ENCODE data around the gene SV2C. TPM values are rescaled to one million over a fixed set of nuclear protein-coding genes. Genes with fewer than 3 reads are reported as not detected.

Gene SV2C
- total RNA-seq, 1 experiment from 2014 or later = not detected

GRCh38 chr5:76065258-76065657, 17.9 kb upstream of the SV2C start:
- TF ChIP-seq CTCF (IDR thresholded peaks at IDR 0.05; ENCODE audit: unreplicated experiment) = no peak

GRCh38 chr5:76069061-76069735, 14.0 kb upstream of the SV2C start:
- Mint-ChIP-seq H3K4me1 (ENCODE audit: insufficient read depth, unreplicated experiment) (no peaks in the 10 kb centered on the region), H3K27me3 (ENCODE audit: insufficient read depth, unreplicated experiment) (peaks cover 31% of the 10 kb centered on the region), H3K36me3 (ENCODE audit: insufficient read depth, unreplicated experiment) (no peaks in the 10 kb centered on the region), H3K27ac (ENCODE audit: low read depth, unreplicated experiment) (no peak overlapping the region), H3K4me3 (ENCODE audit: unreplicated experiment) (no peak overlapping the region), H3K9me3 (ENCODE audit: unreplicated experiment) (no peaks in the 10 kb centered on the region)
- ChIA-PET POLR2A (no interaction called here), CTCF (no interaction called here)
- no peak for TF ChIP-seq CTCF (IDR thresholded peaks at IDR 0.05; ENCODE audit: unreplicated experiment)
- DNase-seq (ENCODE audit: unreplicated experiment) = no peak
- intact Hi-C loops (cut with micrococcal nuclease) = no loop called here
- no TSS peak for BruUV-seq (replicated peaks)

More at GRCh38 chr5:76065258-76065657, 17.9 kb upstream of the SV2C start:
- intact Hi-C loops (cut with micrococcal nuclease) = no loop called here
- Mint-ChIP-seq H3K27me3 (ENCODE audit: insufficient read depth, unreplicated experiment) (peaks cover 7% of the 10 kb centered on the region), H3K4me3 (ENCODE audit: unreplicated experiment) (no peak overlapping the region), H3K36me3 (ENCODE audit: insufficient read depth, unreplicated experiment) (no peaks in the 10 kb centered on the region), H3K9me3 (ENCODE audit: unreplicated experiment) (no peaks in the 10 kb centered on the region), H3K4me1 (ENCODE audit: insufficient read depth, unreplicated experiment) (no peaks in the 10 kb centered on the region), H3K27ac (ENCODE audit: low read depth, unreplicated experiment) (no peak overlapping the region)
- CTCF ChIA-PET = no interaction called here
- BruUV-seq (replicated peaks) = no TSS peak
- no peak for DNase-seq (ENCODE audit: unreplicated experiment)
- POLR2A ChIA-PET = no interaction called here

GRCh38 chr5:76074487-76075065, 8.6 kb upstream of the SV2C start:
- ChIA-PET CTCF (interaction anchor here (0.7 to 1.0 kb wide), 2 partner anchors 12 to 248 kb away, joined by 3 to 4 read pairs; no protein-coding TSS in a partner anchor), POLR2A (no interaction called here)
- H3K4me3 Mint-ChIP-seq (ENCODE audit: unreplicated experiment) = no peak overlapping the region
- no peaks in the 10 kb centered on the region for H3K36me3 Mint-ChIP-seq (ENCODE audit: insufficient read depth, unreplicated experiment)
- DNase-seq (ENCODE audit: unreplicated experiment) = peak; percentile 31
- peaks cover 71% of the 10 kb centered on the region for H3K27me3 Mint-ChIP-seq (ENCODE audit: insufficient read depth, unreplicated experiment)
- no peak overlapping the region for H3K27ac Mint-ChIP-seq (ENCODE audit: low read depth, unreplicated experiment)
- intact Hi-C loops (cut with micrococcal nuclease) = no loop called here
- H3K9me3 Mint-ChIP-seq (ENCODE audit: unreplicated experiment) = no peaks in the 10 kb centered on the region
- no peaks in the 10 kb centered on the region for H3K4me1 Mint-ChIP-seq (ENCODE audit: insufficient read depth, unreplicated experiment)
- BruUV-seq (replicated peaks) = no TSS peak
- TF ChIP-seq CTCF (IDR thresholded peaks at IDR 0.05; ENCODE audit: unreplicated experiment) = no peak

- no peak for TF ChIP-seq CTCF (IDR thresholded peaks at IDR 0.05; ENCODE audit: unreplicated experiment)
- no peaks in the 10 kb centered on the region for H3K36me3 Mint-ChIP-seq (ENCODE audit: insufficient read depth, unreplicated experiment)
- H3K9me3 Mint-ChIP-seq (ENCODE audit: unreplicated experiment) = no peaks in the 10 kb centered on the region
- no TSS peak for BruUV-seq (replicated peaks)
- ChIA-PET POLR2A (interaction anchor here (0.6 kb wide), 1 partner anchor 687 kb away, joined by 5 read pairs; no protein-coding TSS in a partner anchor), CTCF (no interaction called here)
- H3K27me3 Mint-ChIP-seq (ENCODE audit: insufficient read depth, unreplicated experiment) = peaks cover 71% of the 10 kb centered on the region
- intact Hi-C loops (cut with micrococcal nuclease) = no loop called here
- no peak overlapping the region for H3K4me3 Mint-ChIP-seq (ENCODE audit: unreplicated experiment)
- H3K4me1 Mint-ChIP-seq (ENCODE audit: insufficient read depth, unreplicated experiment) = no peaks in the 10 kb centered on the region
- DNase-seq (ENCODE audit: unreplicated experiment) = no peak
- no peak overlapping the region for H3K27ac Mint-ChIP-seq (ENCODE audit: low read depth, unreplicated experiment)
Measured at GRCh38 chr5:76081811-76082771, 1.1 kb upstream of the SV2C start.
